Lower lobe of right lung (tissue), 2 donors: ENCODE results near the gene FOXP1. TPM values are rescaled to one million over a fixed set of nuclear protein-coding genes. Genes with fewer than 3 reads are reported as not detected.

ENCODE experiments used
- ATAC-seq, 2 donors: fragments of 200-7000 bp; cut with Tn5 transposase; one replicate each; pipeline ENCODE4 v1.9.1; 2020 to 2022; ENCODE audit warnings: mild to moderate bottlenecking in 2 of 2, moderate library complexity in 2 of 2
- DNase-seq: peaks from one replicate; pipeline ENCODE4 v3.0.0-alpha.2; 2020
- H3K27ac ChIP-seq: fragments of 200-600 bp; one replicate; pipeline ENCODE4 v1.8.0; 2022
- H3K27me3 ChIP-seq: fragments of 200-600 bp; one replicate; pipeline ENCODE4 v1.8.0; 2022; ENCODE audit warnings: low read depth
- H3K36me3 ChIP-seq: fragments of 200-600 bp; one replicate; pipeline ENCODE4 v1.8.0; 2022; ENCODE audit warnings: mild to moderate bottlenecking
- H3K4me1 ChIP-seq: fragments of 200-600 bp; one replicate; pipeline ENCODE4 v1.8.0; 2022
- H3K4me3 ChIP-seq: fragments of 200-600 bp; one replicate; pipeline ENCODE4 v1.8.0; 2022; ENCODE audit warnings: mild to moderate bottlenecking
- H3K9me3 ChIP-seq: fragments of 200-600 bp; one replicate; pipeline ENCODE4 v1.8.0; 2022
- CTCF ChIP-seq: fragments of 200-600 bp; IDR thresholded peaks from one replicate; pipeline ENCODE4 v1.8.0; 2022; ENCODE audit warnings: antibody characterized with exemption, mild to moderate bottlenecking
- intact Hi-C: fragments of 100-400 bp; cut with DNase I; formaldehyde crosslinking; loops from one replicate; pipeline ENCODE4 v1.11.0; 2022
- total RNA-seq: library from RNA; stranded (reverse); fragmentation: NEBNext Ultra II Directional; extraction: Animal tissue kit (Norgen Biotek cat#: 25700); gene quantifications from one replicate; pipeline ENCODE4 v1.2.1, GENCODE V29; 2021
- donor health status: DM: no; HTN: yes; CAD: no; lungs with severe emphysema.

Gene FOXP1
- total RNA-seq, 1 donor from 2014 or later: 138 TPM

GRCh38 chr3:71387586-71387985 lies 195.9 kb downstream of the FOXP1 start:
- Histone ChIP-seq H3K27me3 (no peaks in the 10 kb centered on the region), H3K27ac (no peak overlapping the region), H3K36me3 (no peaks in the 10 kb centered on the region), H3K4me1 (peaks cover 43% of the 10 kb centered on the region), H3K9me3 (no peaks in the 10 kb centered on the region), H3K4me3 (no peak overlapping the region)
- intact Hi-C loops: no loop called here
- no peak for ATAC-seq
- TF ChIP-seq CTCF: no peak
- DNase-seq: no peak

GRCh38 chr3:71384837-71385716 lies 198.5 kb downstream of the FOXP1 start:
- Histone ChIP-seq H3K4me3 (no peak overlapping the region), H3K9me3 (no peaks in the 10 kb centered on the region), H3K27me3 (no peaks in the 10 kb centered on the region), H3K27ac (no peak overlapping the region), H3K36me3 (no peaks in the 10 kb centered on the region), H3K4me1 (peaks cover 24% of the 10 kb centered on the region)
- intact Hi-C loops: no loop called here
- no peak for DNase-seq
- TF ChIP-seq CTCF: no peak
- ATAC-seq: no peak

GRCh38 chr3:71384388-71384787 lies 199.1 kb downstream of the FOXP1 start:
- DNase-seq (no peak), ATAC-seq (no peak)
- H3K36me3 ChIP-seq: no peaks in the 10 kb centered on the region
- intact Hi-C loops: no loop called here
- no peaks in the 10 kb centered on the region for H3K27me3 ChIP-seq
- no peak for TF ChIP-seq CTCF
- no peaks in the 10 kb centered on the region for H3K9me3 ChIP-seq
- no peak overlapping the region for H3K27ac ChIP-seq
- peaks cover 17% of the 10 kb centered on the region for H3K4me1 ChIP-seq
- H3K4me3 ChIP-seq: no peak overlapping the region

- H3K9me3 ChIP-seq: no peaks in the 10 kb centered on the region
- ATAC-seq (no peak), DNase-seq (no peak)
- intact Hi-C loops: no loop called here
- no peak overlapping the region for H3K4me3 ChIP-seq
- TF ChIP-seq CTCF: no peak
- H3K36me3 ChIP-seq: no peaks in the 10 kb centered on the region
- H3K27me3 ChIP-seq: no peaks in the 10 kb centered on the region
- H3K27ac ChIP-seq: no peak overlapping the region
- H3K4me1 ChIP-seq: peaks cover 3% of the 10 kb centered on the region
Observed at GRCh38 chr3:71380096-71380495, 203.4 kb downstream of the FOXP1 start.

- Histone ChIP-seq H3K27me3 (no peaks in the 10 kb centered on the region), H3K9me3 (no peaks in the 10 kb centered on the region), H3K36me3 (no peaks in the 10 kb centered on the region), H3K27ac (no peak overlapping the region), H3K4me1 (no peaks in the 10 kb centered on the region), H3K4me3 (no peak overlapping the region)
- intact Hi-C loops: no loop called here
- ATAC-seq (no peak), DNase-seq (no peak)
- TF ChIP-seq CTCF: no peak
Observed at GRCh38 chr3:71378509-71378908, 205.0 kb downstream of the FOXP1 start.
